WI38 (cell line): ENCODE results near the gene SNX6.
"Not testable (repeated sequence)": the region's sequence is repeated elsewhere in the genome, so short reads cannot be mapped to it uniquely, and the experiment has no call there.

ENCODE experiments used
- H3K4me3 ChIP-seq: 2 replicates; pipeline ENCODE4 v1.5.1; 2011; ENCODE audit warnings: low read depth, mild to moderate bottlenecking, control low read depth, low read length
- CTCF ChIP-seq: IDR thresholded peaks from 2 replicates; pipeline ENCODE4 v1.5.1; 2012; ENCODE audit warnings: low read depth, mild to moderate bottlenecking, control low read depth, low read length

The SNX6 gene

GRCh38 chr14:34562776-34563150 is 67.2 kb downstream of the SNX6 start:
- H3K4me3 ChIP-seq: no peak overlapping the region
- no peak for TF ChIP-seq CTCF

GRCh38 chr14:34562037-34562775 is 67.7 kb downstream of the SNX6 start:
- not testable (repeated sequence) for H3K4me3 ChIP-seq

- H3K4me3 ChIP-seq: not testable (repeated sequence)
These were observed 73.5 kb downstream of the SNX6 start for GRCh38 chr14:34556498-34556829.

GRCh38 chr14:34555583-34556497 is 74.1 kb downstream of the SNX6 start:
- not testable (repeated sequence) for H3K4me3 ChIP-seq

GRCh38 chr14:34554540-34555250 is 75.3 kb downstream of the SNX6 start:
- no peak for TF ChIP-seq CTCF
- peak overlapping the region; percentile 2 for H3K4me3 ChIP-seq

- H3K4me3 ChIP-seq: not testable (repeated sequence)
These were observed 80.5 kb downstream of the SNX6 start for GRCh38 chr14:34549276-34549966.

GRCh38 chr14:34548472-34548981 is 81.4 kb downstream of the SNX6 start:
- no peak for TF ChIP-seq CTCF

GRCh38 chr14:34547136-34547520 is 82.8 kb downstream of the SNX6 start:
- H3K4me3 ChIP-seq: not testable (repeated sequence)

More at GRCh38 chr14:34548472-34548981, 81.4 kb downstream of the SNX6 start:
- H3K4me3 ChIP-seq: no peak overlapping the region

- not testable (repeated sequence) for H3K4me3 ChIP-seq
These were observed 83.4 kb downstream of the SNX6 start for GRCh38 chr14:34546272-34547135.

GRCh38 chr14:34540181-34541059 is 89.5 kb downstream of the SNX6 start:
- peak overlapping the region; percentile 93 for H3K4me3 ChIP-seq
